Measurements from ENCODE around the gene SLC36A1.
"Not testable (repeated sequence)": the region's sequence is repeated elsewhere in the genome, so short reads cannot be mapped to it uniquely, and the experiment has no call there.

SLC36A1 gene

DNA sequence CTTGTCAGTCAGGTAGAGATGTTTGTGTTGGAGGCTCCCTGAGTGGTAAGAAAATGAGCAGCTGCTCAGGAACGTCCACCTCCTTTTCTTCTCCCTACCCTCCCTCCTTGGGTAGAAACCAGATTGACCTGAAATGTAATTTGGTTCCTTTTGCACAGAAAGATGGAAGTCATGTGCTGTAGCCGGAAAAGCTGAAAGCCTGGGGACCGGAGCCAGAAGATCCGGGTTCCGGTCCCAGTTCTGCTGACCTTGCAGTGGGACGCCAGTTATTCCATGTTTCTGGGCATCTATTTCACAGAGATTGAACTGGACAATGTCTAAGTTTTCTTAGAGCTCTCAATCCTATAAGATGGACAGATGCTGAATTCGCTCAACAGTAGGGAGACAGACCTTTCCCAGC, 40.1 kb downstream of the SLC36A1 start:
- DNase-seq, result no peak

- DNase-seq, result no peak
Measured at GRCh38 chr5:151490627-151491026, 43.2 kb downstream of the SLC36A1 start.

- no peak for DNase-seq
Measured at GRCh38 chr5:151491062-151491461, 43.7 kb downstream of the SLC36A1 start.

GRCh38 chr5:151492729-151493128, 45.3 kb downstream of the SLC36A1 start:
- no peak for DNase-seq

DNA sequence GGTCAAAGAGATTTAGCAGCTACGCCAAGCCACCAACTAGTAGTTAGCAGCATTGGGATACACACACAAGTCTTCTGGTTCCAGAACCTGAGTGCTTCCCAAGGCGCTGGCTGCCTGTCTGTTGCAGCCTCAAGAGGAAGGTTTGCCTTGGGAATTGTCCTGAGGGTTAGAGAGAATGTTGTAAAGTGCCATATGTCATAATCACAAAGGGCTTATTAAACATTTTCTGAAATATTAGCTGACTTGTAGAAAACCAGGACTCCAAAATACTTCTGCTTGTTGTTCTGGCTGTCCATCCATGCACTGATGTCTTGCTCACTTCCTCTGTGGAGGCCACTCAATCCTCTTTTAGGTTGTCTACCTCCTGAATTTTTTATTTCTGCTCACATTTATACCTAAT, 46.3 kb downstream of the SLC36A1 start:
- DNase-seq, result no peak

DNA sequence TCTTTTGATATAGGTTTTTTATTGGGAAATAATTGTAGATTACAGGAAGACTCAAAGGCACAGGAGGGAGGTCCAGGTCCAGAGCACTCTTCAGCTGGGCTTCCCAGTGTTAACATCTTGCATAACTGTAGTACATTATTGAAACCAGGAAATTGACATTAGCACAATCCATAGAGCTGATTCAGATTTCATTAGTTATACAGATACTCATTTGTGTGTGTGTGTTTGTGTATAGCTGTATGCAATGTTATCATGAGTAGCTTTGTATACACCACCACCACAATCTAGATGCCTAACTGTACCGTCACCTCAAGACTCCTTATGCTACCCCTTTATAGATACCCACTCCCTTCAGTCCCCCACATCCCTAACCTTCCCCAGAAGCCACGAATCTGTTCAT, 47.9 kb downstream of the SLC36A1 start:
- no peak for DNase-seq

- no peak for DNase-seq
Measured at GRCh38 chr5:151496041-151496484, 48.7 kb downstream of the SLC36A1 start.

GRCh38 chr5:151497391-151498002, 50.1 kb downstream of the SLC36A1 start:
- no peak for DNase-seq

DNA sequence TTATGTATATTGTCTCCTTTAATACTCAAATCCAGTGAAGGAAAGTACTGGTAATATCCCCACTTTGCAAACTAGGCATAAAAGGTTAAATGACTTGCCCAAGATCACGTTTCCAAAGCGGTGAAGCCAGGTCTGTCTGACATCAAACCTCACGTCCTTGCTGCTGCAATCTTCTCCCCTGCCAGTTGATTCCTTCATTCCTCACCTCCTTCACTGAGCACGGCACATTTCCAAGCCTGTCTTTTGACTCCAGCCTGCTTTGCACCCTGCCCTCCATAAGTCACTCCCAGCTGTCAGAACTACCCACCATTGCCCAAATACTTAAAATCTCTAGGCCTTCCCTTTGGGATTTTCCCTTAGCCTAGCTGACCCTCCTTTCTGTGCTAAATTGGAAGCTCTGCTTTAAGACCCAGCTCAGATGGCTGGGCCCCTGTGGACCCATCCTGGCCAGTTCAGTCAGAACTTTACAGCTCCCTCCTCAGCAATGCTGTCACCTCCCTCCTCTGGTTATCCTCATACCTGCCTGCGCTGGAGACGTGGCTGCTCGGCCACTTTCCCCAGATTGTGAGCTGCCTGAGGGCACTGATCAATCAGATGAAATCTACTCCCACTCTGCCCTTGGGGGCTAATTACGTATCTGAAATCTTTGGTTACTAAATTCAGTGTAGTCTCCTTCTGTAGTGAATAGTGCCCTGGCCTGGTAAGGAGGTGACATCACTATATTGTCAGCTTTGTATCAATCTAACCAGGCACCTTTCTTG, 51.2 kb downstream of the SLC36A1 start:
- no peak for DNase-seq

DNA sequence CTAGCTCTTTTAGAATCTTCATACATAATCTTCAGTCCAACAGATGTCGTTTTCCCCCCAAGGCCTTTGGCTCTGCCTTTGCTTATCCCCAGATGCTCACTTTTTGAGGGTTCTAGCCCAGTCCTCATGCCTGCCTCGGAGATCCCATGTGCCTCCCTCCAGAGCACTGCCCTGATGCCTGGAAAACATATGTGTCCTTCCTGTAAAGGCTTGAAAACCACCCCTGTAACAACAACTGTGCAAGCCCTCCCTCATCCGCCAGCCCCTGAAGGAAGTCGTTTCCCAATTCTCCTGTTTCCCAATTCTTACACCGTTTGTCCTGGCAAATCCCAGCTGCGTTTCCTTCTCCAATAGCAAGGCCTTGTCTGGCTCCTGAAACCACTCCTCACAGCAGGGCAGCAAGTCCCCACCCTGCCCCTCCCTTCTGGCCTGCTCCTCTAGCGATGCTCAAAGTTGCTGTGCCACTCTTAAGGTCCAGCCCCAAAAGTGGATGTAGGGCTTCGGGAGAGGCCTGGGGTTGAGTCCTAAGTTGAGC, 52.2 kb downstream of the SLC36A1 start:
- DNase-seq, result no peak

DNA sequence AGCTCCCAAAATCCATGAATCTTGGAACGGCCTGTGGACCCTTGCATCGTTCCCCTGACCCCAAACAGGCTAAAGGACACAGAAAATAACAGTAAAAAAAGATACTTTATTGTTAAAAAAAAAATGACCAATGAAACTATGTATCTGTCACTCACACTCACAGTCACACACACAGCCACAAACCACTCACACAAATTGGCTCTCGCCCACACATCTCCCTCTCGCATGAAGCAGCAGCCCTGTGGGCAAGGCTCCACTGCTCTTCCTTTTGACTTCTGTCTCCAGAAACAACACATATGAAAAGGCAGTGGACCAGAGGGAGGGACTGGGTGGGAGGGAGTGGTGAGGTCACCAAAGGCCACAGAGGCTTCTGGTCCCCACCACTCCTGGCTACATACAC, 56.6 kb downstream of the SLC36A1 start:
- no peak for DNase-seq

DNA sequence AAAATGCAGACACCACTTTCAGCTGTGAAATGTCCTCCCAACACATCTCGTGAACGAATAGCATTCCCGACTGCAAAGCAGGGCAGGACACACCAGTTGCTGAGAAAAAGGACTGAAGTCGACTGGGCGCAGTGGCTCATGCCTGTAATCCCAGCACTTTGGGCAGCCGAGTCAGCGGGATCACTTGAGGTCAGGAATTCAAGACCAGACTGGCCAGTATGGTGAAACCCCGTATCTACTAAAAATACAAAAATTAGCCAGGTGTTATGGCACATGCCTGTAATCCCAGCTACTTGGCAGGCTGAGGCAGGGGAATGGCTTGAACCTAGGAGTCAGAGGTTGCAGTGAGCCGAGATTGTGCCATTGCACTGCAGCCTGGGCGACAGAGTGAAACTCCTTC, 60.9 kb downstream of the SLC36A1 start:
- not testable (repeated sequence) for DNase-seq

GRCh38 chr5:151509231-151509630, 61.8 kb downstream of the SLC36A1 start:
- no peak for DNase-seq

- no peak for DNase-seq
Measured at GRCh38 chr5:151509836-151510235, 62.4 kb downstream of the SLC36A1 start.

DNA sequence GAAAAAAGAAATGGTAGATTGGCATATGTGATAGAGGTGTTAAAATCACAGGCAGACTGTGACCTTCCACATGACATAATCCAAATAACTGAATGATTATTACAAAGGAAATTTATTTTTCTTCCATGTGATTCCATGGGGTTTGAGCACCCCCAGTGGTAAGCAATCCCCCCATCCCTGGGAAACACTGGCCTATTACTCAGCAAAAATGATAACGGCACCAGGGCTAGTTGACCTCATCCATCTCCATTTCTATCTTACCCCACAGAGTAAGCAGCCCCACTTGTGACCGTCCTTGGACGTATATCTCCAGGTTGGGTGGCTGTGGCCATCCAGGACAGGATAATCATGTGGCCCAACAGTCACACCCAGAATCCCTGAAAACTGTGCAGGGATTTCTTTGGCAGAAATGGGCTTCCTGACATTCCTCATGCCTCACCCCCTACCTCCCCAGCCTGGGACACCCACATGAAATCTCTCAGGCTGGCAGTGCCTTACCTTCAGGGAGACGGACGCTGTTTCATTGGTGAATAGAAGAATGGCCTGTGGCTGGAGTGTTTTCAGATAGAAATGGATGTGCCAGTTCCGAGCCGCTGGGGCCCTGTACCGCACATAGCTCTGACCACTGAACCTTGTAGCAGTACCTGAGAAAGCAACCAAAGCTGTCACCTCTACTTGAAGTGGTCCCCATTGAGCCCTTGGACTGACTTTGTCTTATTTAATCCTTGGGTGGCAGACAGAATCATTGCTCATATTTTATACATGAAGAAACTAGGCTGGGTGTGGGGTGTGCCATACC, 69.9 kb downstream of the SLC36A1 start:
- DNase-seq, result no peak

DNA sequence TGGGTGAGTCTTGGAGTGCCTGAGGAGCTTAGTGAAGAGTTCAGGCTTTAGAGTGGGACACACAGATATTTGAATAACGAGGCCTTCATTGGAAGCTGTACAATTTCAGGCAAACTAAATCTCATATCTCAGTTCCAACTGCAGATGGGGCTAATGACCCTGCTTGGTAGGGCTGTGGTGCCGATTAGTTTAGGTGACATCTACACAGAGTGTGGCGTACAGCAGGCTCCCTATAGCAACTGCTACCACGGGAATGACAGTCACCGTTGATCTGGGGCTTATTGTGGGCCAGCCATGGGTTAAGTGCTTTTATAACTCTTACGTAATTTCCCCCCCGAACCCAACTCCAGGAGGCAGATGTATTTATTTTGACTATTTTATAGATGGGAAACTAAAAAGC, 72.9 kb downstream of the SLC36A1 start:
- no peak for DNase-seq

DNA sequence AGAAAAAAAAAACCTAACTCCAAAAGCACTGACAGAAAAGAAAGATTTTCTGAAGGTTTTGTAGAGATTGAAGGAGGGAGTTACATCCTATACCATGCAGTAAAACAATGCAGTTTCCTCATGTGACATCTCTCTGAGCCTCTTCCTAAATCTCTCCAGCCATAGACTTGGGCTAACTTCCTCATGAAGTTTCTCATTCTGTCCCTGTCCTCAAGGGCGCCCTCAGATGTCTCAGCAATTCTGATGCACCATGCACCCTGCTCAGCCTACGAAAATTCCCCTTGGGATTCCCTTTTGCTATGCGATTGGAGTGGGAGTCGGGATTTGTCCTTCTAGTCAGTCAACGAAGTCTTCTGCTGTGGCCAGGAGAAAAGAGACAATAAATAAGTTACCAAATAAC, 74.8 kb downstream of the SLC36A1 start:
- no peak for DNase-seq

DNA sequence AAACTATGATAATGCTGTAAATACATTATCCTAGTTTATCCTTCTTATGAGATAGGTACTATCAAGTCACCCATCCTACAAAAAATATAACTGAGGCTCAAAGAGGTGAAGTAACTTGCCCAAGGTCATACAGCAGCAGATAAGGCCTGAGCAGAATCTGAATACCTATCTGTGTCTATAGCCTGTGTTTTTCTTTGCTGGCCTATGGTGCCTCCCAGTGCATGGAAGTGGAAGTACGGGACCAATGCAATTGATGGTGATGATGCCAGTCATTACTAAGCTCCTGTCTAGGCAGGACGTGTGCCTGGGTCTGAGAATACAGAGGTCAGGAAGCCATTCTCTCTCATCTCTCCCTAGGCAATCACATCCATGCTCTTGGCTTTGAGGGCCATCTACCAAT, 75.9 kb downstream of the SLC36A1 start:
- DNase-seq, result no peak

DNA sequence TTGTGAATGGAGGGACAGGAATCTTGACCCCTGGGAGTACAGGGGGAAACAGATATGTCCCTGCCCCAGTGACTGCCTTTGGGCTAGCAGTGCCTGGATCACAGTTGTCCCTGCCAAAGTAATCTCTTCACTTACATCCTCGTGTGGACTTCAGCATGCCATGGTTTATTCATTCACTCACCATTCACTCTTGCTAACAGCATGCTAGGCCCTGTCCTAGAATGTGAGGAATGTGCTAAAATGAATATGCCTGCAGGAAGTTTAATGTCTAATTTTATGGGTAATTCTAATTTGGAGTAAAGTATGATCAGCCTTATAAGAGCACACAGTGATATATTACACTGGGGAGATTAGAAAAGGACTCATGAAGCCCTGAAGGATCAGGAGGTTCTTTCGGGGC, 80.8 kb downstream of the SLC36A1 start:
- no peak for DNase-seq

DNA sequence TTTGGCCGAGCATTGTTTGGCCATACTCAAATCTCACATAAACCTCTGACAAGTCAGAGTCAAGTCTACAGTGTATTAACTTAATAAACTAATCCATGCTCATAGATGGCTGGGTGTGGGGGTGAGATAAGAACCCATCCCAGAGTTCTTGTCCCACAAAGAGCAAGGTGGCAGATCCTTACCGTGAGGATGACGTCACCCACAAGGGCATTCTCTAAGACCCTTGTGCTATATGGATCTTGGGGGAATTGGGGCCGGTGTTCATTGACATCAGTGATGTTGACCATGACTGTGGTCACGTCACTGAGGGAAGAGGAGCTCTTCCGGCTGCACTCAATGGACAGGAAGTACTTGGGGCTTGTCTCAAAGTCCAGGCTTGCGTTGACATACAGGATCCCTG, 81.6 kb downstream of the SLC36A1 start:
- no peak for DNase-seq

DNA sequence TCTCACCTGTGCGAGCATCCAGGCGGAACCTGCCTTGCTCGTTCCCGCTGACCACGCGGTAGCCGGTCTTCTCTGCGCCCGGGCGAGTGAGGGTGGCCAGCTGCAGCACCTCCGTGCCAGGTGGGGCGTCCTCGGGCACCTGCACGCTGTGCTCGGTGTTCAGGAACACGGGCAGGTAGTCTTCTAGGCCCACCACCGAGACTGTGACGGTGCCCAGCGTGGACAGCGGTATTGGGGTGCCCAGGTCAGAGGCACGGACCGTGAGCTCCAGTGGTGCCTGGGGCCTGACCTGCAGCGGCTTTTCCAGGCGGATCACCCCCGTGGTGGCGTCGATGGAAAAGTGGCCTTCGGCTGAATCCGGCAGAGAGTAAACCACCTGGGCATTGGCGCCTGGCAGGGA, 84.2 kb downstream of the SLC36A1 start:
- DNase-seq, result no peak

- no peak for DNase-seq
Measured at GRCh38 chr5:151532416-151532815, 85.0 kb downstream of the SLC36A1 start.

DNA sequence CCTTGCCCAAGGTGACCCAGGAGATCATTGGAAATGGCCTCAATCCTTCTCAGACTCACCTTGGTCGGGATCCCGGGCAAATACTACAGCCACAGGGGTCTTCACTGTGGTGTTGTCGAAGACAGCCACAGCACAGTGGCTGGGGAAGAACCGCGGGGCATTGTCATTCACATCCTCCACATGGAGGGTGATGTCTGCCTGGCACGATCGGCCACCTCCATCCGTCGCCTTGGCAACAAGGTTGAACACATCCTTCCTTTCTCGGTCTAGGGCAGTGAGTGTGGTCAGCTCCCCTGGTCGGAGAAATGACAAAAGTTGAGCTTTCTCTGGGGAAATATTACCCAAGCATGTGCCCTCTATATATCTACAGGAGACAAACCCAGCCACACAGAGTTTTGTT, 86.9 kb downstream of the SLC36A1 start:
- DNase-seq, result no peak

- DNase-seq, result no peak
Measured at GRCh38 chr5:151537044-151537443, 89.6 kb downstream of the SLC36A1 start.

All from central memory CD4-positive, alpha-beta T cell (primary cell).